HEK293T (cell line): ENCODE results near the gene AP3D1.

Experiments used
- CTCF ChIA-PET: fragments of 350-600 bp; formaldehyde crosslinking; extraction: SDS; loops from one replicate; lab custom pipeline; 2021; ENCODE audit warnings: antibody characterized with exemption, inconsistent platforms; lab: Yijun Ruan, JAX
- POLR2A ChIA-PET: fragments of 350-600 bp; formaldehyde crosslinking; extraction: SDS; loops from one replicate; lab custom pipeline; 2020; ENCODE audit warnings: antibody characterized with exemption, inconsistent platforms; lab: Yijun Ruan, JAX
- DNase-seq: peaks from one replicate; pipeline ENCODE4 v3.0.0; 2012; ENCODE audit warnings: mixed read lengths; ENCODE audit errors: extremely low spot score
- ARNT ChIP-seq: fragments of 450-650 bp; IDR thresholded peaks from 2 replicates; pipeline ENCODE4 v1.6.1; 2017; ENCODE audit warnings: mild to moderate bottlenecking
- BHLHE40 ChIP-seq: fragments of 450-650 bp; IDR thresholded peaks from 2 replicates; pipeline ENCODE4 v1.6.1; 2016; ENCODE audit warnings: mild to moderate bottlenecking, moderate library complexity, borderline replicate concordance
- CTBP1 ChIP-seq: fragments of 450-650 bp; IDR thresholded peaks from 2 replicates; pipeline ENCODE4 v1.6.1; 2016; ENCODE audit warnings: borderline replicate concordance
- ELF4 ChIP-seq: fragments of 450-650 bp; IDR thresholded peaks from 2 replicates; pipeline ENCODE4 v1.6.1; 2017; ENCODE audit warnings: antibody characterized with exemption
- FOXA1 ChIP-seq: fragments of 450-650 bp; IDR thresholded peaks from 2 replicates; pipeline ENCODE4 v1.6.1; 2016; ENCODE audit warnings: mild to moderate bottlenecking
- FOXK2 ChIP-seq: fragments of 450-650 bp; IDR thresholded peaks from 2 replicates; pipeline ENCODE4 v1.6.1; 2016; ENCODE audit warnings: mild to moderate bottlenecking
- FOXM1 ChIP-seq: fragments of 450-650 bp; IDR thresholded peaks from 2 replicates; pipeline ENCODE4 v1.6.1; 2017; ENCODE audit warnings: mild to moderate bottlenecking, borderline replicate concordance
- HDGF ChIP-seq: fragments of 450-650 bp; IDR thresholded peaks from 2 replicates; pipeline ENCODE4 v1.6.1; 2017; ENCODE audit warnings: antibody characterized with exemption, borderline replicate concordance
- L3MBTL2 ChIP-seq: fragments of 450-650 bp; conservative IDR thresholded peaks from 2 replicates; pipeline ENCODE4 v1.6.1; 2016; ENCODE audit warnings: mild to moderate bottlenecking
- LEF1 ChIP-seq: fragments of 450-650 bp; IDR thresholded peaks from 2 replicates; pipeline ENCODE4 v1.6.1; 2017; ENCODE audit warnings: mild to moderate bottlenecking, borderline replicate concordance
- NFRKB ChIP-seq: fragments of 450-650 bp; IDR thresholded peaks from 2 replicates; pipeline ENCODE4 v1.6.1; 2016; ENCODE audit warnings: mild to moderate bottlenecking, moderate library complexity
- SP1 ChIP-seq: fragments of 450-650 bp; IDR thresholded peaks from 2 replicates; pipeline ENCODE4 v1.6.1; 2017
- SUZ12 ChIP-seq: fragments of 450-650 bp; IDR thresholded peaks from 2 replicates; pipeline ENCODE4 v1.6.1; 2016; ENCODE audit warnings: mild to moderate bottlenecking
- TARDBP ChIP-seq: fragments of 450-650 bp; IDR thresholded peaks from 2 replicates; pipeline ENCODE4 v1.6.1; 2016
- ZNF384 ChIP-seq: fragments of 450-650 bp; IDR thresholded peaks from 2 replicates; pipeline ENCODE4 v1.6.1; 2016
- TF ChIP-seq, protein P1 (sequence below): fragments of 450-650 bp; IDR thresholded peaks from 2 replicates; pipeline ENCODE4 v1.6.1; 2016

The AP3D1 gene

GRCh38 chr19:2186071-2186846 lies 34.9 kb upstream of the AP3D1 start:
- CTCF ChIA-PET, result interaction anchor here (1.2 kb wide), 1 partner anchor 13 kb away, joined by 5 read pairs; no protein-coding TSS in a partner anchor
- DNase-seq, result no peak
- TF ChIP-seq FOXM1, result no peak
- TF ChIP-seq, protein P1, sequence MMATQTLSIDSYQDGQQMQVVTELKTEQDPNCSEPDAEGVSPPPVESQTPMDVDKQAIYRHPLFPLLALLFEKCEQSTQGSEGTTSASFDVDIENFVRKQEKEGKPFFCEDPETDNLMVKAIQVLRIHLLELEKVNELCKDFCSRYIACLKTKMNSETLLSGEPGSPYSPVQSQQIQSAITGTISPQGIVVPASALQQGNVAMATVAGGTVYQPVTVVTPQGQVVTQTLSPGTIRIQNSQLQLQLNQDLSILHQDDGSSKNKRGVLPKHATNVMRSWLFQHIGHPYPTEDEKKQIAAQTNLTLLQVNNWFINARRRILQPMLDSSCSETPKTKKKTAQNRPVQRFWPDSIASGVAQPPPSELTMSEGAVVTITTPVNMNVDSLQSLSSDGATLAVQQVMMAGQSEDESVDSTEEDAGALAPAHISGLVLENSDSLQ, result no peak
- no peak for TF ChIP-seq FOXK2
- TF ChIP-seq ELF4, result no peak
- no peak for TF ChIP-seq FOXA1
- no peak for TF ChIP-seq SP1
- TF ChIP-seq HDGF, result no peak
- no peak for TF ChIP-seq TARDBP
- TF ChIP-seq ARNT, result no peak
- no peak for TF ChIP-seq NFRKB
- TF ChIP-seq L3MBTL2, result no peak
- no peak for TF ChIP-seq ZNF384
- TF ChIP-seq SUZ12, result no peak
- TF ChIP-seq LEF1, result no peak
- TF ChIP-seq BHLHE40, result no peak
- no peak for TF ChIP-seq CTBP1
- POLR2A ChIA-PET, result no interaction called here

- TF ChIP-seq TARDBP (no peak), ARNT (no peak), SUZ12 (no peak), L3MBTL2 (no peak), FOXM1 (no peak), FOXA1 (no peak), NFRKB (no peak), ELF4 (no peak), CTBP1 (no peak), HDGF (no peak), FOXK2 (no peak), ZNF384 (no peak), LEF1 (no peak)
- ChIA-PET CTCF (no interaction called here), POLR2A (no interaction called here)
- DNase-seq, result no peak
Observed at GRCh38 chr19:2185734-2186070, 34.3 kb upstream of the AP3D1 start.

GRCh38 chr19:2184422-2184975 lies 33.1 kb upstream of the AP3D1 start:
- TF ChIP-seq BHLHE40 (no peak), FOXA1 (no peak), CTBP1 (no peak), ELF4 (no peak), FOXK2 (no peak), LEF1 (no peak), FOXM1 (no peak), ZNF384 (no peak), SP1 (no peak), L3MBTL2 (no peak), NFRKB (no peak), ARNT (no peak), TARDBP (no peak)
- TF ChIP-seq, protein P1, result no peak
- CTCF ChIA-PET, result no interaction called here
- POLR2A ChIA-PET, result no interaction called here
- DNase-seq, result no peak

DNA sequence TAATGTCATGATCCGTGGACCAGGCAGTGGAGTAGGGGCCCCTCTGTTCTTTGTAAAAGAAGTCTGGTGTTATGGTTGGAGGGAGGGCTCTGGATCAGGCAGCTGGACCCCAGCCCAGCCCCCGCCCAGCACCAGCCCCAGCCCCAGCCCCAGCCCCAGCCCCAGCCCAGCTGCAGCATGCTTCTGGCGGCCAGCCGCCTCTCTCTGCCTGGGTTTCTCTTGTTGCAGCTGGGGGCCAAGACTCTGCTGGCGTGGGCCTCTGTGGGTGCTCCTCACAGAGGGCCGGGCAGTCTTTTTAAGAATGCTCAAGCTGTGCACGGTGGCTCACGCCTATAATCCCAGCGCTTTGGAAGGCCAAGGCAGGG lies 30.2 kb upstream of the AP3D1 start:
- POLR2A ChIA-PET, result no interaction called here
- DNase-seq, result no peak
- CTCF ChIA-PET, result no interaction called here
- TF ChIP-seq ZNF384 (no peak), TARDBP (no peak), ARNT (no peak)

GRCh38 chr19:2180881-2181632 lies 29.7 kb upstream of the AP3D1 start:
- DNase-seq, result no peak
- CTCF ChIA-PET, result no interaction called here
- POLR2A ChIA-PET, result no interaction called here
- TF ChIP-seq SUZ12 (no peak), ELF4 (no peak), FOXK2 (no peak)

DNA sequence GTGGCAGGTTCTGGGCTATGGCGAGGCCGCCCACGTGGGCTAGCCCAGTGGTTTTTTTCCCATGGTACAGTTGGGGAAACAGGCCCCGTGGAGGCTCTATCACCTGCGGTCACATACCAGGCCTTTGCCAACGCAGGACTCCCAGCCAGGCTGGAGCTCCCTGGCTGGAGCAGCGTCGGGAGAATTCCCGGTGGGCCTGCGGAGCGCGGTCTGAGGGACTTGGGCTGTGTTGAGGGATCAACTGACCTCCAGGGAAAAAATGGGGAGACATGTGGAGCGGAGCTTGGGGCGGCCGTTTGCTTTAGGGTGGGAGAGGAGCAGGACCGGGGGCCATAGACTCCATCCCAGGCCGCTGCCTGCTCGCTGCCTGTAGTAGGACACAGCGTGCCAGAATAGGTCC lies 28.7 kb upstream of the AP3D1 start:
- DNase-seq, result no peak
- TF ChIP-seq ELF4 (no peak), SP1 (no peak), L3MBTL2 (no peak), FOXA1 (no peak), TARDBP (no peak), FOXM1 (no peak), BHLHE40 (no peak), ARNT (no peak), ZNF384 (no peak), NFRKB (no peak), FOXK2 (no peak), LEF1 (no peak), HDGF (no peak)
- TF ChIP-seq, protein P1, result no peak
- ChIA-PET CTCF (no interaction called here), POLR2A (no interaction called here)
